Measurements from ENCODE around the gene NNT. TPM values are rescaled to one million over a fixed set of nuclear protein-coding genes. Genes with fewer than 3 reads are reported as not detected.
"Not testable (repeated sequence)": the region's sequence is repeated elsewhere in the genome, so short reads cannot be mapped to it uniquely, and the experiment has no call there.

Gene NNT
- total RNA-seq, 1 donor = 30.6 TPM

DNA sequence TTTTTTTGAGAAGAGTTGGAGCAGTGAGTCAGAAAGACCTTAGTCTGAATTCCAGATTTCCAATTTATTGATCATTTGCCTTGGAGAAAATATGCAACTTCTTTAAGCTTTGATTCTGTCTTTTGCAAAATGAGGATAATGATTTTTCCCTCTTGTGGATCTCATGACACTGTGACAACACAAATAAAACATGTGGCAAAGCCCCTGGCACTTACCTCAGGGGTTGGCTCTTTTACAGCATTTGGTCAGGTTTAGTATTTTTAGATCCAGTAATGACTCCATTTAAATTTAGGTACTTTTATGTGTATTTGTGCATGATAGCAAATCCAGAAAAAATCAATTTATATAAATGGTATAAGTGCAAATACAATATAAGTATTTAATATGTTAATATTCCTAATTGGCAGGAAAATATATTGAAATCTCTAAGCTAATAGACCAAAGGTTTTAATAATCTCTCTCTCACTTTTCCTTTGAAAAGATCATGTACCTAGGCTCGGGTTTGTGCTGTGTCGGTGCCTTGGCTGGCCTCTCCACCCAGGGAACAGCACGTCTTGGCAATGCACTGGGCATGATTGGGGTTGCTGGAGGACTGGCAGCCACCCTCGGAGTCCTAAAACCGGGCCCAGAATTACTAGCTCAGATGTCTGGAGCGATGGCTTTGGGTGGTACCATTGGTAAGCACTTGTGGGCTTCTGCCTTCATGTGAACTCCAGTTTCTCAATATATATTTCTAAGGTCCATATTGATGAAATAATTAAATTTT lies 49.7 kb downstream of the NNT start:
- no peaks in the 10 kb centered on the region for H3K4me1 ChIP-seq (ENCODE audit: insufficient read depth, low read length)
- H3K9me3 ChIP-seq (ENCODE audit: low read depth, low read length) = no peaks in the 10 kb centered on the region
- H3K27me3 ChIP-seq (ENCODE audit: insufficient read depth, low read length) = no peaks in the 10 kb centered on the region
- no peak overlapping the region for H3K4me3 ChIP-seq (ENCODE audit: low read length)

GRCh38 chr5:43658509-43658908 lies 55.5 kb downstream of the NNT start:
- no peaks in the 10 kb centered on the region for H3K9me3 ChIP-seq (ENCODE audit: low read depth, low read length)
- no peak overlapping the region for H3K4me3 ChIP-seq (ENCODE audit: low read length)
- H3K4me1 ChIP-seq (ENCODE audit: insufficient read depth, low read length) = no peaks in the 10 kb centered on the region
- no peaks in the 10 kb centered on the region for H3K27me3 ChIP-seq (ENCODE audit: insufficient read depth, low read length)

GRCh38 chr5:43659075-43659474 lies 56.1 kb downstream of the NNT start:
- Histone ChIP-seq H3K4me1 (ENCODE audit: insufficient read depth, low read length) (no peaks in the 10 kb centered on the region), H3K9me3 (ENCODE audit: low read depth, low read length) (no peaks in the 10 kb centered on the region), H3K4me3 (ENCODE audit: low read length) (no peak overlapping the region), H3K27me3 (ENCODE audit: insufficient read depth, low read length) (no peaks in the 10 kb centered on the region)

- no peaks in the 10 kb centered on the region for H3K9me3 ChIP-seq (ENCODE audit: low read depth, low read length)
- H3K4me3 ChIP-seq (ENCODE audit: low read length) = no peak overlapping the region
- no peaks in the 10 kb centered on the region for H3K27me3 ChIP-seq (ENCODE audit: insufficient read depth, low read length)
- no peaks in the 10 kb centered on the region for H3K4me1 ChIP-seq (ENCODE audit: insufficient read depth, low read length)
Measured at GRCh38 chr5:43661102-43661501, 58.1 kb downstream of the NNT start.

DNA sequence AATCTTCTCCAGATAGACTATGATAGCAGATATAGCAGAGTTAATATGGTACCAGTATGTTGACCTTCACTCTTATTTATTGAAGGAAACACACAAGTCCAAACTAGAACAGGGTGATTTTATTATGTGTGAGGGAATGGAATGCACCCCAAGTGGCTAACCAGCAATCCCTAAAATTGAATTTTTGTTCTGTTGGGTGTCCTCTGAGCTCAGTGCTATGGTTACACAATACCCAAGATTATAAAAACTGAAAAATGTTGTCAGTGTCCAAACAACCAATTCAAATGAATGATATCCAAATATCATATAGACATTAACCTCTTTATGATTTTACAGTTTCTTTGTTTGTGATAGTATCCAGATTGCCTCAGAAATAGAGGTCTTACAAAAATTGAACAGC lies 60.9 kb downstream of the NNT start:
- H3K9me3 ChIP-seq (ENCODE audit: low read depth, low read length) = no peaks in the 10 kb centered on the region
- no peak overlapping the region for H3K4me3 ChIP-seq (ENCODE audit: low read length)
- H3K27me3 ChIP-seq (ENCODE audit: insufficient read depth, low read length) = no peaks in the 10 kb centered on the region
- no peaks in the 10 kb centered on the region for H3K4me1 ChIP-seq (ENCODE audit: insufficient read depth, low read length)

- H3K4me3 ChIP-seq (ENCODE audit: low read length) = no peak overlapping the region
- no peaks in the 10 kb centered on the region for H3K27me3 ChIP-seq (ENCODE audit: insufficient read depth, low read length)
- no peaks in the 10 kb centered on the region for H3K4me1 ChIP-seq (ENCODE audit: insufficient read depth, low read length)
- no peaks in the 10 kb centered on the region for H3K9me3 ChIP-seq (ENCODE audit: low read depth, low read length)
Measured at GRCh38 chr5:43664501-43665040, 61.6 kb downstream of the NNT start.

DNA sequence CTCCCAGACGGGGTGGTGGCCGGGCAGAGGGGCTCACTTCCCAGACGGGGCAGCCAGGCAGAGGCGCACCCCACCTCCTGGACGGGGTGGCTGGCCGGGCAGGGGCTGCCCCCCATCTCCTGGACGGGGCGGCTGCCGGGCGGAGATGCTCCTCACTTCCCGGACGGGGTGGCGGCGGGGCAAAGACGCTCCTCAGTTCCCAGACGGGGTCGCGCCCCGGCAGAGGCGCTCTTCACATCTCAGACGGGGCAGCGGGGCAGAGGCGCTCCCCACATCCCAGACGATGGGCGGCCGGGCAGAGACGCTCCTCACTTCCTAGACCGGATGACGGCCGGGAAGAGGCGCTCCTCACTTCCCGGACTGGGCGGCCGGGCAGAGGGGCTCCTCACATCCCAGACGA lies 62.8 kb downstream of the NNT start:
- H3K27me3 ChIP-seq (ENCODE audit: insufficient read depth, low read length); H3K4me1 ChIP-seq (ENCODE audit: insufficient read depth, low read length); H3K9me3 ChIP-seq (ENCODE audit: low read depth, low read length); H3K4me3 ChIP-seq (ENCODE audit: low read length): not testable (repeated sequence)

DNA sequence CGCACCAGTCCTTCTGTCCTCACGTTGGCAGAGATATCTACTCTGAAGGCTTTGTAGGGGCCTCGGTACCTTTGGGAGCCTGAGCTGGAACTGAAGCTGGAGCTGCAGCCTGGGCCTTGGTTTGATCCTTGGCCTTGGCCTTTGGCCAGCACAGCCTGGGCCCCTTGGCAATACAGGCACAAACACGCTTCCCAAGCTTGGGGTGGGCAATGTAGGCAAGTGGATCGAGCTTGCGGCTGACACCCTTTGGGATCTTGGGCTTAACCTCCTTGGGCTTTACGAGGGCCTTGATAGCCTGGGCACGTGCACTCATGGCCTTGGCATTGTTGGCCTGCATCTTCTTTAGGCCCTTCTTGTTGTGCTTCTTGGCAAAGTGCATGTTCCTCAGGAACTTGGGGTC lies 63.7 kb downstream of the NNT start:
- H3K4me1 ChIP-seq (ENCODE audit: insufficient read depth, low read length); H3K4me3 ChIP-seq (ENCODE audit: low read length); H3K9me3 ChIP-seq (ENCODE audit: low read depth, low read length); H3K27me3 ChIP-seq (ENCODE audit: insufficient read depth, low read length): not testable (repeated sequence)

GRCh38 chr5:43667379-43667778 lies 64.4 kb downstream of the NNT start:
- not testable (repeated sequence) for H3K9me3 ChIP-seq (ENCODE audit: low read depth, low read length); H3K4me3 ChIP-seq (ENCODE audit: low read length); H3K27me3 ChIP-seq (ENCODE audit: insufficient read depth, low read length); H3K4me1 ChIP-seq (ENCODE audit: insufficient read depth, low read length)

GRCh38 chr5:43674536-43674935 lies 71.6 kb downstream of the NNT start:
- H3K4me3 ChIP-seq (ENCODE audit: low read length) = no peak overlapping the region
- H3K4me1 ChIP-seq (ENCODE audit: insufficient read depth, low read length) = no peaks in the 10 kb centered on the region
- no peaks in the 10 kb centered on the region for H3K9me3 ChIP-seq (ENCODE audit: low read depth, low read length)
- H3K27me3 ChIP-seq (ENCODE audit: insufficient read depth, low read length) = no peaks in the 10 kb centered on the region

- H3K4me3 ChIP-seq (ENCODE audit: low read length) = no peak overlapping the region
- H3K27me3 ChIP-seq (ENCODE audit: insufficient read depth, low read length) = no peaks in the 10 kb centered on the region
- no peaks in the 10 kb centered on the region for H3K4me1 ChIP-seq (ENCODE audit: insufficient read depth, low read length)
- H3K9me3 ChIP-seq (ENCODE audit: low read depth, low read length) = no peaks in the 10 kb centered on the region
Measured at GRCh38 chr5:43675357-43675756, 72.4 kb downstream of the NNT start.

- Histone ChIP-seq H3K4me3 (ENCODE audit: low read length) (no peak overlapping the region), H3K4me1 (ENCODE audit: insufficient read depth, low read length) (no peaks in the 10 kb centered on the region), H3K27me3 (ENCODE audit: insufficient read depth, low read length) (no peaks in the 10 kb centered on the region), H3K9me3 (ENCODE audit: low read depth, low read length) (no peaks in the 10 kb centered on the region)
Measured at GRCh38 chr5:43676083-43676840, 73.3 kb downstream of the NNT start.

- Histone ChIP-seq H3K4me3 (ENCODE audit: low read length) (no peak overlapping the region), H3K27me3 (ENCODE audit: insufficient read depth, low read length) (no peaks in the 10 kb centered on the region), H3K4me1 (ENCODE audit: insufficient read depth, low read length) (no peaks in the 10 kb centered on the region), H3K9me3 (ENCODE audit: low read depth, low read length) (no peaks in the 10 kb centered on the region)
Measured at GRCh38 chr5:43677253-43677652, 74.3 kb downstream of the NNT start.

GRCh38 chr5:43679214-43679613 lies 76.2 kb downstream of the NNT start:
- Histone ChIP-seq H3K4me1 (ENCODE audit: insufficient read depth, low read length) (no peaks in the 10 kb centered on the region), H3K4me3 (ENCODE audit: low read length) (no peak overlapping the region), H3K9me3 (ENCODE audit: low read depth, low read length) (no peaks in the 10 kb centered on the region), H3K27me3 (ENCODE audit: insufficient read depth, low read length) (no peaks in the 10 kb centered on the region)

DNA sequence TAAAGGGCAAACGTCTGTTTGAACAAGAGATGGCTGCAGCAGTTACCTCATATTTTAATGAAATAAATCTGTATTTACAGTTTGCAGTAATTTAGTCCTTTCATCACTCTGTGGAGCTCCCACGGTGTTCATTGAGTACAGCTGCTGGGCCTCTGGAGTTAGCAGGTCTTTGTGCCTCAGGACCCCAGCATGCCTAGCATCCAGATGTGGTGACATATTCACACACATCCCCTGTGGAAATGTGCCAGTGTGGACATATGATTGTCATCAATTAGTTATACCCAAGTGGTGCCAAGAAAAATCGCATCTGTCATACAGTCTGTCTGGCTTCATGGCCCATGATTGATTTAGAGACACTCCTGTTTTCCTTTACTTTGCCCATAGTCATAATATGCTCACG lies 77.3 kb downstream of the NNT start:
- H3K27me3 ChIP-seq (ENCODE audit: insufficient read depth, low read length) = no peaks in the 10 kb centered on the region
- no peaks in the 10 kb centered on the region for H3K4me1 ChIP-seq (ENCODE audit: insufficient read depth, low read length)
- no peaks in the 10 kb centered on the region for H3K9me3 ChIP-seq (ENCODE audit: low read depth, low read length)
- H3K4me3 ChIP-seq (ENCODE audit: low read length) = no peak overlapping the region

All from mononuclear cell (primary cell).